ENCODE results near the gene PPP1R15A. TPM values are rescaled to one million over a fixed set of nuclear protein-coding genes. Genes with fewer than 3 reads are reported as not detected.

Gene PPP1R15A
- polyA plus RNA-seq (23.6 to 36.6 TPM (median 32.5 TPM) in 3 replicates), polyA minus RNA-seq (9.5 to 14.6 TPM (median 9.9 TPM) in 3 replicates)
- 275 TPM for polyA plus RNA-seq (2011; ENCODE audit: low read depth)
- polyA plus RNA-seq (2011; cell fraction: cytosol; rRNA removed) = 22.9 and 36.2 TPM in 2 replicates
- polyA plus RNA-seq (2011; cell fraction: nucleus; rRNA removed) = 123 and 136 TPM in 2 replicates
- 32.9 and 274 TPM in 2 replicates for polyA plus RNA-seq (2012; ENCODE audit: low replicate concordance)
- 22.8 TPM for polyA minus RNA-seq (2011; cell fraction: cytosol; rRNA and poly(A)+ RNA removed)
- polyA minus RNA-seq (2011; cell fraction: nucleus; rRNA and poly(A)+ RNA removed) = 48.4 and 55.3 TPM in 2 replicates

GRCh38 chr19:48872182-48872883 is at the start of gene PPP1R15A:
TSS of gene PPP1R15A (plus strand) at chr19:48872421. CDS start at chr19:48873234, 813 bp downstream.
- peak within 1 kb of the TSS; percentile 91 for H3K4me2 ChIP-seq (ENCODE audit: control insufficient read depth, extremely low read depth, insufficient read depth, low read depth, low read length)
- peak within 1 kb of the TSS; percentile 99 to 100 (median 100) for H3K4me3 ChIP-seq (ENCODE audit: control insufficient read depth in 2 of 3, extremely low read depth in 1 of 3, insufficient read depth in 2 of 3, low read depth in 1 of 3, low read length in 3 of 3)
- TF ChIP-seq EZH2 (IDR thresholded peaks at IDR 0.05; ENCODE audit: low read length) (no peak), CTCF (optimal IDR thresholded peaks at IDR 0.05 in 1 of 3, IDR thresholded peaks at IDR 0.05 in 1 of 3, conservative IDR thresholded peaks at IDR 0.05 in 1 of 3; ENCODE audit: extremely low read depth in 1 of 3, insufficient read depth in 2 of 3, low read length in 3 of 3) (no peak)
- H3K27me3 ChIP-seq (ENCODE audit: control insufficient read depth, extremely low read depth, insufficient read depth, low read length) = no peaks in the 10 kb centered on the region
- H2AFZ ChIP-seq (ENCODE audit: control insufficient read depth, low read length) = peak within 1 kb of the TSS; percentile 74
- peak; percentile 80 for FAIRE-seq
- DNase-seq (ENCODE audit: low read depth, low spot score) = peak; percentile 97
- H3K36me3 ChIP-seq (ENCODE audit: control insufficient read depth in 2 of 2, extremely low read depth in 1 of 2, insufficient read depth in 2 of 2, low read length in 2 of 2) = peaks cover 22 to 30% of the 10 kb centered on the region in 2 experiments
- H3K9me3 ChIP-seq (ENCODE audit: control insufficient read depth, low read depth, low read length) = no peaks in the 10 kb centered on the region
- peaks cover 19% of the 10 kb centered on the region for H3K4me1 ChIP-seq (ENCODE audit: control insufficient read depth, extremely low read depth, insufficient read depth, low read length)
- H3K9ac ChIP-seq (ENCODE audit: control insufficient read depth, extremely low read depth, insufficient read depth, low read length) = peak within 1 kb of the TSS; percentile 100
- peaks cover 15% of the 10 kb centered on the region for H4K20me1 ChIP-seq (ENCODE audit: control insufficient read depth, extremely low read depth, insufficient read depth, low read length)
- peaks cover 2% of the 10 kb centered on the region for H3K9me1 ChIP-seq (ENCODE audit: control insufficient read depth, extremely low read depth, insufficient read depth, low read length)
- peaks cover 32% of the 10 kb centered on the region for H3K79me2 ChIP-seq (ENCODE audit: control insufficient read depth, insufficient read depth, low read length)
- peak within 1 kb of the TSS; percentile 100 for H3K27ac ChIP-seq (ENCODE audit: control insufficient read depth, insufficient read depth, low read length)
- dilution Hi-C loops (cut with MboI; ENCODE audit: extremely low pct_ligation_motif_present, low sequenced_read_pairs) = no loop called here

- Histone ChIP-seq H4K20me1 (ENCODE audit: control insufficient read depth, extremely low read depth, insufficient read depth, low read length) (no peaks in the 10 kb centered on the region), H3K4me2 (ENCODE audit: control insufficient read depth, extremely low read depth, insufficient read depth, low read depth, low read length) (no peak overlapping the region), H3K4me3 (ENCODE audit: control insufficient read depth in 2 of 3, extremely low read depth in 1 of 3, insufficient read depth in 2 of 3, low read depth in 1 of 3, low read length in 3 of 3) (no peak overlapping the region), H3K36me3 (ENCODE audit: control insufficient read depth in 2 of 2, extremely low read depth in 1 of 2, insufficient read depth in 2 of 2, low read length in 2 of 2) (no peaks in the 10 kb centered on the region), H3K9ac (ENCODE audit: control insufficient read depth, extremely low read depth, insufficient read depth, low read length) (no peak overlapping the region), H3K9me3 (ENCODE audit: control insufficient read depth, low read depth, low read length) (no peaks in the 10 kb centered on the region), H3K79me2 (ENCODE audit: control insufficient read depth, insufficient read depth, low read length) (no peaks in the 10 kb centered on the region), H3K27ac (ENCODE audit: control insufficient read depth, insufficient read depth, low read length) (no peak overlapping the region), H3K27me3 (ENCODE audit: control insufficient read depth, extremely low read depth, insufficient read depth, low read length) (no peaks in the 10 kb centered on the region), H3K9me1 (ENCODE audit: control insufficient read depth, extremely low read depth, insufficient read depth, low read length) (no peaks in the 10 kb centered on the region), H3K4me1 (ENCODE audit: control insufficient read depth, extremely low read depth, insufficient read depth, low read length) (peaks cover 3% of the 10 kb centered on the region), H2AFZ (ENCODE audit: control insufficient read depth, low read length) (no peak overlapping the region)
- dilution Hi-C loops (cut with MboI; ENCODE audit: extremely low pct_ligation_motif_present, low sequenced_read_pairs) = no loop called here
- no peak for TF ChIP-seq EZH2 (IDR thresholded peaks at IDR 0.05; ENCODE audit: low read length)
- no peak for TF ChIP-seq CTCF (optimal IDR thresholded peaks at IDR 0.05 in 1 of 3, IDR thresholded peaks at IDR 0.05 in 1 of 3, conservative IDR thresholded peaks at IDR 0.05 in 1 of 3; ENCODE audit: extremely low read depth in 1 of 3, insufficient read depth in 2 of 3, low read length in 3 of 3)
- DNase-seq (ENCODE audit: low read depth, low spot score) (no peak), FAIRE-seq (no peak)
Observed at GRCh38 chr19:48822514-48822913, 49.7 kb upstream of the PPP1R15A start.
